Coronary artery (tissue), 2 donors: Measurements from ENCODE around the gene IFI6.
"Not testable (repeated sequence)": the region's sequence is repeated elsewhere in the genome, so short reads cannot be mapped to it uniquely, and the experiment has no call there.

ENCODE experiments used
- DNase-seq: peaks from one replicate; pipeline ENCODE4 v3.0.0-alpha.2; 2017; ENCODE audit warnings: low spot score
- H3K27ac ChIP-seq, 2 donors: fragments of 200-600 bp; sonication (generic); one replicate each; pipeline ENCODE4 v1.5.1; 2016 to 2019
- H3K4me3 ChIP-seq: fragments of 200-600 bp; sonication (generic); 2 replicates; pipeline ENCODE4 v1.5.1; 2016; ENCODE audit warnings: mild to moderate bottlenecking, moderate library complexity
- CTCF ChIP-seq: fragments of 200-600 bp; sonication (generic); IDR thresholded peaks from one replicate; pipeline ENCODE4 v1.5.1; 2019; ENCODE audit warnings: antibody characterized with exemption

The IFI6 gene

GRCh38 chr1:27684176-27684575, 12.2 kb upstream of the IFI6 start:
- Histone ChIP-seq H3K27ac (no peak overlapping the region), H3K4me3 (no peak overlapping the region)
- TF ChIP-seq CTCF, result no peak
- no peak for DNase-seq

- H3K27ac ChIP-seq, result no peak overlapping the region
- no peak overlapping the region for H3K4me3 ChIP-seq
- no peak for TF ChIP-seq CTCF
- no peak for DNase-seq
Measured at GRCh38 chr1:27682351-27682944, 10.5 kb upstream of the IFI6 start.

GRCh38 chr1:27681580-27681979, 9.6 kb upstream of the IFI6 start:
- not testable (repeated sequence) for H3K4me3 ChIP-seq, H3K27ac ChIP-seq, DNase-seq

- not testable (repeated sequence) for DNase-seq, H3K4me3 ChIP-seq, H3K27ac ChIP-seq
Measured at GRCh38 chr1:27680225-27680791, 8.3 kb upstream of the IFI6 start.

- no peak for TF ChIP-seq CTCF
- Histone ChIP-seq H3K27ac (no peak overlapping the region), H3K4me3 (no peak overlapping the region)
- no peak for DNase-seq
Measured at GRCh38 chr1:27678747-27679146, 6.8 kb upstream of the IFI6 start.

- H3K4me3 ChIP-seq, result no peak overlapping the region
- no peak for TF ChIP-seq CTCF
- no peak overlapping the region for H3K27ac ChIP-seq
Measured at GRCh38 chr1:27676410-27676809, 4.4 kb upstream of the IFI6 start.

GRCh38 chr1:27672750-27673112, 739 bp upstream of the IFI6 start:
- peak overlapping the region; percentile 75 for H3K4me3 ChIP-seq

More at GRCh38 chr1:27676410-27676809, 4.4 kb upstream of the IFI6 start:
- DNase-seq, result no peak

More at GRCh38 chr1:27672750-27673112, 739 bp upstream of the IFI6 start:
- DNase-seq, result no peak
- peak overlapping the region; percentile 40 to 96 for H3K27ac ChIP-seq
- no peak for TF ChIP-seq CTCF
